Subcutaneous adipose tissue (tissue), 4 donors: ENCODE results near the gene DSG2. TPM values are rescaled to one million over a fixed set of nuclear protein-coding genes. Genes with fewer than 3 reads are reported as not detected.

ENCODE experiments used
- total RNA-seq, 4 donors: library from RNA; depleted of rRNA; stranded (reverse); fragments of >200 nt; gene quantifications; one replicate each; pipeline ENCODE4 v1.1.0, GENCODE V29; 2016
- TF ChIP-seq, protein P1 (sequence below): fragments of 450-650 bp; IDR thresholded peaks from one replicate; pipeline ENCODE4 v1.5.1; 2016; ENCODE audit warnings: low read depth, mild to moderate bottlenecking, control low read depth, antibody characterized with exemption, moderate library complexity

Gene DSG2
- 10 to 100 TPM; 10.8 to 39.9 (median 18.8) TPM for total RNA-seq

DNA sequence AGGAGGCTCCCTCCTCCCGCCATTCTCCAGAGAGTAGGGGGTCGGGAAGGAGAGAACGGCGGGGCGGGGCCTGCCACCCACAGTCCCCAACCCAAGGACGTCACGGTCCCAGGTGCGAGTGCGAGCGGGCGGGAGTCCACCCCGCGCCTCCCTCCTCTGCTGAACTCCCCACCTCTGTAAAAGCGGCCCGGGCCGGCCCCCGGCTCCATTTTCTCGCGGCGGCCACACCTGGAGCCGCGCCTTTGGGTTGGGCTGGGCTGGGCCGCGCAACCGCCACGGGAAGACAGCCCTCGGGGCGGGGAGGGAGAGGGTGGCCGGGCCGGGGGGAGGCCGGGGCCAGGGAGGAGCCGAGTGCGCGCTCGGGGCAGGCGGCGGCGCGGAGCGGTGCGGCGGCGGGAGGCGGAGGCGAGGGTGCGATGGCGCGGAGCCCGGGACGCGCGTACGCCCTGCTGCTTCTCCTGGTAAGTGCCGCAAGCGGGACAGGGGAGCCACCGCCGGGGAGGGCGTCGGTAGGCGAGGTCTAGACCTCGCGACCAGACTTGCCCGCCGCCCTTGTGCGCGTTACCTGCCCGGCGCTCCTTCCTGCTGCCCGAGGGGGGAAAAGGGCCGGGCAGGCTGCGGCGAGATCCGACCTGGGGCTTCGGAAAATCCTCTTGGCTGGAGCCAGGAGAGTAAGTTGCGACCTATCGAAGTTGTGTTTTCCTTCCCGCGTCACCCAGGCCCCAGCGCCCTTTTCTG is at the start of gene DSG2:
TSS of gene DSG2 (plus strand) at position 342 of the 738 bp plus-strand sequence. CDS start at position 417, 75 bp downstream.
- TF ChIP-seq, protein P1, sequence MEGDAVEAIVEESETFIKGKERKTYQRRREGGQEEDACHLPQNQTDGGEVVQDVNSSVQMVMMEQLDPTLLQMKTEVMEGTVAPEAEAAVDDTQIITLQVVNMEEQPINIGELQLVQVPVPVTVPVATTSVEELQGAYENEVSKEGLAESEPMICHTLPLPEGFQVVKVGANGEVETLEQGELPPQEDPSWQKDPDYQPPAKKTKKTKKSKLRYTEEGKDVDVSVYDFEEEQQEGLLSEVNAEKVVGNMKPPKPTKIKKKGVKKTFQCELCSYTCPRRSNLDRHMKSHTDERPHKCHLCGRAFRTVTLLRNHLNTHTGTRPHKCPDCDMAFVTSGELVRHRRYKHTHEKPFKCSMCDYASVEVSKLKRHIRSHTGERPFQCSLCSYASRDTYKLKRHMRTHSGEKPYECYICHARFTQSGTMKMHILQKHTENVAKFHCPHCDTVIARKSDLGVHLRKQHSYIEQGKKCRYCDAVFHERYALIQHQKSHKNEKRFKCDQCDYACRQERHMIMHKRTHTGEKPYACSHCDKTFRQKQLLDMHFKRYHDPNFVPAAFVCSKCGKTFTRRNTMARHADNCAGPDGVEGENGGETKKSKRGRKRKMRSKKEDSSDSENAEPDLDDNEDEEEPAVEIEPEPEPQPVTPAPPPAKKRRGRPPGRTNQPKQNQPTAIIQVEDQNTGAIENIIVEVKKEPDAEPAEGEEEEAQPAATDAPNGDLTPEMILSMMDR = no peak

- TF ChIP-seq, protein P1 = no peak
Measured at GRCh38 chr18:31450409-31450808, 47.6 kb upstream of the DSG2 start.

GRCh38 chr18:31451625-31452024 is 46.4 kb upstream of the DSG2 start:
- TF ChIP-seq, protein P1 = no peak

GRCh38 chr18:31454066-31454708 is 43.8 kb upstream of the DSG2 start:
- TF ChIP-seq, protein P1 = no peak

DNA sequence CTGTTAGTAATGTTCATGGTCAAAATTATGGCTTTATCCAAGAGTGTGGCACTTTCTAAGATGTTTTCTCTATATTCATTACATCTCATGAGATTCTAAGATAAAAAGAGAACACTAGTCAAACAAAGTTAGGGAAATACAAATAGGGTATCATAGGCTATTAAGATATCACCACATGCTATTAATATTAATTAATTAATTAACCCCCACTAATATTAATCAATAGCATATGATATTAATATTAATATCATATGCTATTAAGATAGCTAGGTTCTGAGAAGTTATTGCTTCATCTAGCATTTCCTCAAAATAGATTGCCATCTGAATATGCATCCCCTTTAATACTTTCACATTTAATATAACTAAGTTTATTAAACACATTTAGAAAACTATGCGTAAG is 28.3 kb upstream of the DSG2 start:
- TF ChIP-seq, protein P1 = no peak

DNA sequence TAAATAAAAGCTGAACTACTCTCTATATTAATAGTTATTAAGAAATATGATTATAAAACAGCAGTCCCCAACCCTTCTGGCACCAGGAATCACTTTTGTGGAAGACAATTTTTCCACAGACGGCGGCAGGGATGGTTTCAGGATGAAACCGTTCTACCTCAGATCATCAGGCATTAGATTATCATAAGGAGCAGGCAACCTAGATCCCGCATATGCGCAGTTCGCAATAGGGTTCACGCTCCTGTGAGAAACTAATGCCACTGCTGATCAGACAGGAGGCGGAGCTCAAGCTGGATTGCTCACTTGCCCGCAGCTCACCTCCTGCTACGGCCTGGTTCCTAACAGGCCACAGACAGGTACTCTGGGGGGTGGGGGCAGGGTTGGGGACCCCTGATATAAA is 19.3 kb upstream of the DSG2 start:
- TF ChIP-seq, protein P1 = no peak

DNA sequence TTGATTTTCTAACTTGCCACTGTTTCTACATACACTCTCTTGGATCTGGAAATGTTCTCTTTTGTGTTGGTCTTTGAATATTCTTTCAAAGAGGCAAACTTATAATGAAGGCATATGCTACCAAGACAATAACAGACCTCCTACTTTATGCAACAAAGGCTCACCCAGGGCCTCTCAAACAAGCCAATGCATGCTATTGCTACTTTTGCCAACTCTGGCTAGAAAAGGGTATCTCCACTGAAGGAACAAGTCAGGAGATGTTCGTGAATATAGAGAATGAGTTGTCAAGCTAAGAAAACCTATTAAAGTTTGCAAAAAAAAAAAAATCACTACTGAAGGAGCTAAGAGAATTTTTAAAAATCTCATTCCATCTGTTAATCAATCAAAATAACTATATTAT is 15.9 kb upstream of the DSG2 start:
- TF ChIP-seq, protein P1 = no peak
